Gastrocnemius medialis (tissue), 4 donors: ENCODE results near the gene SND1. TPM values are rescaled to one million over a fixed set of nuclear protein-coding genes. Genes with fewer than 3 reads are reported as not detected.

Experiments used
- ATAC-seq, 2 donors: fragments of 150-250 bp; one replicate each; pipeline ENCODE4 v1.9.1; 2016
- DNase-seq, 2 donors: peaks; one replicate each; pipeline ENCODE4 v3.0.0-alpha.2; 2019
- H3K27ac ChIP-seq, 4 donors: fragments of 200-600 bp; sonication (generic); 1 replicate in 1 of 4; 2 replicates in 3 of 4; pipeline ENCODE4 v1.5.1; 2016 to 2018; ENCODE audit warnings: mild to moderate bottlenecking in 2 of 4, moderate library complexity in 1 of 4
- H3K27me3 ChIP-seq, 3 donors: fragments of 200-600 bp; sonication (generic) in 2 of 3; 1 replicate in 1 of 3; 2 replicates in 2 of 3; pipeline versions ENCODE4 v1.5.1 to v1.6.0; 2016 to 2019; ENCODE audit warnings: mild to moderate bottlenecking in 1 of 3, moderate library complexity in 1 of 3
- H3K36me3 ChIP-seq, 2 donors: fragments of 200-600 bp; sonication (generic) in 1 of 2; one replicate each; pipeline ENCODE4 v1.5.1; 2017 to 2018
- H3K4me1 ChIP-seq, 2 donors: fragments of 200-600 bp; sonication (generic) in 1 of 2; one replicate each; pipeline ENCODE4 v1.5.1; 2016 to 2017; ENCODE audit warnings: mild to moderate bottlenecking in 2 of 2
- H3K4me3 ChIP-seq, 4 donors: fragments of 200-600 bp; sonication (generic) in 3 of 4; 1 replicate in 1 of 4; 2 replicates in 3 of 4; pipeline ENCODE4 v1.5.1; 2016 to 2019; ENCODE audit warnings: mild to moderate bottlenecking in 2 of 4
- H3K9me3 ChIP-seq, 3 donors: fragments of 200-600 bp; sonication (generic) in 2 of 3; 1 replicate in 1 of 3; 2 replicates in 2 of 3; pipeline ENCODE4 v1.5.1; 2016 to 2019
- CTCF ChIP-seq, 5 experiments: fragments of 450-650 bp in 3 of 5; fragments of 200-600 bp in 2 of 5; sonication (generic) in 2 of 5; IDR thresholded peaks in 4 of 5; conservative IDR thresholded peaks in 1 of 5; 1 replicate in 4 of 5; 2 replicates in 1 of 5; pipeline ENCODE4 v1.5.1; 2016 to 2019; ENCODE audit warnings: antibody characterized with exemption in 5 of 5, mild to moderate bottlenecking in 3 of 5, moderate library complexity in 3 of 5
- POLR2A ChIP-seq, 2 donors: fragments of 450-650 bp; IDR thresholded peaks; one replicate each; pipeline ENCODE4 v1.6.1; 2017; ENCODE audit warnings: antibody characterized with exemption in 2 of 2, mild to moderate bottlenecking in 2 of 2, moderate library complexity in 2 of 2
- in situ Hi-C, 4 donors: fragments of 200-750 bp; cut with MboI; loops; one replicate each; pipeline versions ENCODE4 v1.15.0 to v1.8.0; 2017; ENCODE audit warnings: low sequenced_read_pairs in 4 of 4
- intact Hi-C: fragments of 100-400 bp; cut with DNase I; formaldehyde crosslinking; loops from one replicate; pipeline ENCODE4 v1.15.1; 2023; ENCODE audit warnings: low total_unique reads
- total RNA-seq, 4 donors: library from RNA; depleted of rRNA; stranded (reverse); fragments of >200 nt; gene quantifications; one replicate each; pipeline versions ENCODE4 v1.1.0 to v1.2.3, GENCODE V29; 2016

The SND1 gene
- total RNA-seq, 4 donors from 2014 or later = 30.4 to 73.0 (median 50.3) TPM

- intact Hi-C loops = no loop called here
- in situ Hi-C loops = no loop called here
- Histone ChIP-seq H3K4me3 (no peak overlapping the region), H3K36me3 (no peaks in the 10 kb centered on the region), H3K27ac (no peak overlapping the region), H3K4me1 (peaks cover 0 to 3% of the 10 kb centered on the region in 2 donors), H3K9me3 (no peaks in the 10 kb centered on the region), H3K27me3 (no peaks in the 10 kb centered on the region)
- DNase-seq = no peak
- no peak for TF ChIP-seq POLR2A (IDR thresholded peaks at IDR 0.05)
- no peak for TF ChIP-seq CTCF (IDR thresholded peaks at IDR 0.05 in 4 of 5, conservative IDR thresholded peaks at IDR 0.05 in 1 of 5)
- no peak for ATAC-seq
Observed at GRCh38 chr7:127765150-127765549, 113.2 kb downstream of the SND1 start.

GRCh38 chr7:127766831-127767459, 115.0 kb downstream of the SND1 start:
- intact Hi-C loops = no loop called here
- H3K4me1 ChIP-seq = peaks cover 0 to 3% of the 10 kb centered on the region in 2 donors
- DNase-seq = no peak
- no peaks in the 10 kb centered on the region for H3K9me3 ChIP-seq
- no peaks in the 10 kb centered on the region for H3K36me3 ChIP-seq
- H3K4me3 ChIP-seq = no peak overlapping the region
- H3K27me3 ChIP-seq = no peaks in the 10 kb centered on the region
- in situ Hi-C loops = no loop called here
- TF ChIP-seq CTCF (IDR thresholded peaks at IDR 0.05 in 4 of 5, conservative IDR thresholded peaks at IDR 0.05 in 1 of 5) = no peak
- no peak for TF ChIP-seq POLR2A (IDR thresholded peaks at IDR 0.05)
- no peak overlapping the region for H3K27ac ChIP-seq
- ATAC-seq = no peak

DNA sequence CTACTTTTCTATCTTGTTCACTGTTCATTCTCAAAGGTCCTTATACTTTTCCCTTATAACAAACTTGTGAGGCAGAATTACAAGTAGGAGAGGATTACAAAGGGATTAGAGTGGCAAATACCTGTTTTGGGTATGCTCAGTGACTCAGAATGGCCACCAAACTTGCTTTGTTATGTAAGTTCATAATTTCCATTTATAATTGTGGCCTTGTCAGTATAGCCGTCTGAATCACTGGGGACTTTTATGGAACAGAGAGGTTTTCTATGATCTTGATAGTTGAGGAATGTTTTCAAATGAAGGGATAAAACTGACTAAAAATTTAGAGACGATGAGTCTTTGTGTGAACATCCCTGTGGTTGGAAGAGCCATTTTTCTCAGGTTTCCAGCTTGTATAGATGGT, 116.2 kb downstream of the SND1 start:
- Histone ChIP-seq H3K27ac (no peak overlapping the region), H3K4me1 (peaks cover 0 to 3% of the 10 kb centered on the region in 2 donors), H3K9me3 (no peaks in the 10 kb centered on the region), H3K36me3 (no peaks in the 10 kb centered on the region), H3K27me3 (no peaks in the 10 kb centered on the region), H3K4me3 (no peak overlapping the region)
- in situ Hi-C loops (no loop called here), intact Hi-C loops (no loop called here)
- no peak for TF ChIP-seq CTCF (IDR thresholded peaks at IDR 0.05 in 4 of 5, conservative IDR thresholded peaks at IDR 0.05 in 1 of 5)
- no peak for TF ChIP-seq POLR2A (IDR thresholded peaks at IDR 0.05)
- no peak for DNase-seq
- no peak for ATAC-seq

- H3K36me3 ChIP-seq = no peaks in the 10 kb centered on the region
- no peak overlapping the region for H3K4me3 ChIP-seq
Observed at GRCh38 chr7:127769137-127769536, 117.1 kb downstream of the SND1 start.

More at GRCh38 chr7:127769137-127769536, 117.1 kb downstream of the SND1 start:
- DNase-seq = no peak
- Histone ChIP-seq H3K9me3 (no peaks in the 10 kb centered on the region), H3K27me3 (no peaks in the 10 kb centered on the region), H3K4me1 (peaks cover 0 to 3% of the 10 kb centered on the region in 2 donors), H3K27ac (no peak overlapping the region)
- ATAC-seq = no peak
- in situ Hi-C loops (no loop called here), intact Hi-C loops (no loop called here)
- TF ChIP-seq POLR2A (IDR thresholded peaks at IDR 0.05) (no peak), CTCF (IDR thresholded peaks at IDR 0.05 in 4 of 5, conservative IDR thresholded peaks at IDR 0.05 in 1 of 5) (no peak)
